ENCODE measurements around the gene HUWE1.

DNA sequence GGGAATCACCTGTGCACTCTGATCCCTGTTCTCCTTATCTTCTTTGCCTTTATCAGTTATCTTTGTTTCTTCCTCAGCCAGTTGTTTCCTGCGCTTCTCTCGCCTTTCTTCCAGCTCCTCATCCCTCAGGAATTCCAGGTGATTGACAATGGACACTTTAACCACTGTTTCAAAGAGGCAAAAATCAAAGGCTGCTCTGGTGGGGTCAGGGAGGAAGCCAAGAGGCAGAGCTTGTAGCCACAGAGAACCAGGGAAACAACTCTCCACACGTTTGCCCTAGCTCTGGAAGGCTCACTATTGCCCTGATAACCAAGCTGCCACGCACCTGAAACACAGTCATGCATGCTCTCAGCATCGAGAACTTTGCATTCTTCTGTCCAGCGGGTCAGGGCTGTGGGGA, 127.9 kb downstream of the HUWE1 start:
- no peak for TF ChIP-seq EZH2 (IDR thresholded peaks at IDR 0.05; ENCODE audit: borderline replicate concordance, insufficient read depth, low read depth, low read length, poor library complexity, severe bottlenecking)
- TF ChIP-seq, protein P1, sequence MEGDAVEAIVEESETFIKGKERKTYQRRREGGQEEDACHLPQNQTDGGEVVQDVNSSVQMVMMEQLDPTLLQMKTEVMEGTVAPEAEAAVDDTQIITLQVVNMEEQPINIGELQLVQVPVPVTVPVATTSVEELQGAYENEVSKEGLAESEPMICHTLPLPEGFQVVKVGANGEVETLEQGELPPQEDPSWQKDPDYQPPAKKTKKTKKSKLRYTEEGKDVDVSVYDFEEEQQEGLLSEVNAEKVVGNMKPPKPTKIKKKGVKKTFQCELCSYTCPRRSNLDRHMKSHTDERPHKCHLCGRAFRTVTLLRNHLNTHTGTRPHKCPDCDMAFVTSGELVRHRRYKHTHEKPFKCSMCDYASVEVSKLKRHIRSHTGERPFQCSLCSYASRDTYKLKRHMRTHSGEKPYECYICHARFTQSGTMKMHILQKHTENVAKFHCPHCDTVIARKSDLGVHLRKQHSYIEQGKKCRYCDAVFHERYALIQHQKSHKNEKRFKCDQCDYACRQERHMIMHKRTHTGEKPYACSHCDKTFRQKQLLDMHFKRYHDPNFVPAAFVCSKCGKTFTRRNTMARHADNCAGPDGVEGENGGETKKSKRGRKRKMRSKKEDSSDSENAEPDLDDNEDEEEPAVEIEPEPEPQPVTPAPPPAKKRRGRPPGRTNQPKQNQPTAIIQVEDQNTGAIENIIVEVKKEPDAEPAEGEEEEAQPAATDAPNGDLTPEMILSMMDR (IDR thresholded peaks at IDR 0.05) = no peak
